D721Med (cell line): ENCODE measurements around the gene OR1F1.
"Not testable (repeated sequence)": the region's sequence is repeated elsewhere in the genome, so short reads cannot be mapped to it uniquely, and the experiment has no call there.

Experiments
- DNase-seq: peaks from one replicate; pipeline ENCODE4 v3.0.0; 2011; ENCODE audit warnings: low spot score; ENCODE audit not compliant: insufficient read length
- FAIRE-seq: peaks from 2 replicates; lab custom pipeline; 2011; peaks lifted over from hg19 to GRCh38; lab: Jason Lieb, UNC
- CTCF ChIP-seq: IDR thresholded peaks from 2 replicates; pipeline ENCODE4 v1.5.1; 2012; ENCODE audit warnings: mild to moderate bottlenecking, control low read depth; ENCODE audit not compliant: insufficient read depth; ENCODE audit errors: missing control alignments

The OR1F1 gene

DNA sequence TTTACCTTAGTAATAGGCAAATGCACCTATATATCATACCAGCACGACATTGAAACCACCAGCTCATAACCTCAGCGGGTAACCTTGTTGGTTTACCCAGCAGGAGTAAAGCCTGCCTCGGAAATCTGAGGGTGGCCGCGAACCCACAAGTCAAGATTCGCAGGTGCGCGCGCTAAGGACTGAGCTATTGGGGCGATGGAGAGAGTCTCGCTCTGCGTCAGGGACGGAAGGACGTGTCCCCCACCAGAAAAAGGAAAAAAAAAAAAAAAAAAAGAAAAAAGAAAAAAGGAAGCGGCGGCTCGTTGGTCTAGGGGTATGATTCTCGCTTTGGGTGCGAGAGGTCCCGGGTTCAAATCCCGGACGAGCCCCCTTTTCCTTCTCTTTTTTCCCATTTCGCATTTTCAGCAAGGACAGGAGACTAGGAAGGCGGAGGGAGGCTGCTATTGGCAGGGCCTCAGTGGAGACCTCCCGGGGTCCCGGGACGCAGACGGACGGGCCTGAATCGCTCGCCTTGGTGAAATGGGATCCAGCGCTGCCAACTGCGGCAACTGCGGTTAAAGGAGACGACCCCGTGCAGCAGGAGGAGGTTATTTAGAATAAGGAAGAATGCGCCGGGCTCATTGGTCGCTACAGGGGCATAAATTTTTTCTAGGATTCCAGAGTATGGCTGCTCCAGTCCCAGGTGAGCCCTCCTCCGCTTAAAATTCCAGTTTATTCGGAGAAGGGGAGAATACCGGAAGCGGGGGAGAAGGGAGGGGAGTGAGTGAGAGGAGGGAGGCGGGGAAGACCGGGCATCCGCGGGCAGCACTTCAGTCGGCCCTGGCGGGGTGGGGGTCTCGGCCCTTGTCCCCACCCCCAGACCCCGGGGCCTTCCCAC lies at the start of gene OR1F1:
Gene OR1F1 (plus strand): TSS at position 407 of the 877 bp plus-strand sequence.
- DNase-seq (no peak), FAIRE-seq (no peak)
- no peak for TF ChIP-seq CTCF

GRCh38 chr16:3138342-3138741 lies 49.7 kb upstream of the OR1F1 start:
- DNase-seq (no peak), FAIRE-seq (no peak)
- no peak for TF ChIP-seq CTCF

GRCh38 chr16:3138823-3139426 lies 49.1 kb upstream of the OR1F1 start:
- FAIRE-seq, result no peak
- DNase-seq, result no peak
- TF ChIP-seq CTCF, result no peak

DNA sequence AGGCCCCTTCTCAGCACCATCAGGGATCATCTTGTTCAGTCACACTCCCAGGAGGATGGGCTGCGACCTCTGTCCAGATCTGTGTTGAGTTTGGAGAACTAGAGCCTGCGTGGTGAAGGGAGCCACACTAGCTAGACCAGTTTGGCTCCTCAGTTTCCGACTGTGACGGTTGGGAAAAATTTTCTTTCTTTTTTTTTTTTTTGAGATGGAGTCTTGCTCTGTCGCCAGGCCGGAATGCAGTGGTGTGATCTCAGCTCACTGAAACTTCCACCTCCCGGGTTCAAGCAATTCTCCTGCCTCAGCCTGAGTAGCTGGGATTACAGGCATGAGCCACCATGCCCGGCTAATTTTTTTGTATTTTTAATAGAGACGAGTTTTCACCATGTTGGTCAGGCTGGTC lies 48.4 kb upstream of the OR1F1 start:
- not testable (repeated sequence) for DNase-seq, FAIRE-seq

DNA sequence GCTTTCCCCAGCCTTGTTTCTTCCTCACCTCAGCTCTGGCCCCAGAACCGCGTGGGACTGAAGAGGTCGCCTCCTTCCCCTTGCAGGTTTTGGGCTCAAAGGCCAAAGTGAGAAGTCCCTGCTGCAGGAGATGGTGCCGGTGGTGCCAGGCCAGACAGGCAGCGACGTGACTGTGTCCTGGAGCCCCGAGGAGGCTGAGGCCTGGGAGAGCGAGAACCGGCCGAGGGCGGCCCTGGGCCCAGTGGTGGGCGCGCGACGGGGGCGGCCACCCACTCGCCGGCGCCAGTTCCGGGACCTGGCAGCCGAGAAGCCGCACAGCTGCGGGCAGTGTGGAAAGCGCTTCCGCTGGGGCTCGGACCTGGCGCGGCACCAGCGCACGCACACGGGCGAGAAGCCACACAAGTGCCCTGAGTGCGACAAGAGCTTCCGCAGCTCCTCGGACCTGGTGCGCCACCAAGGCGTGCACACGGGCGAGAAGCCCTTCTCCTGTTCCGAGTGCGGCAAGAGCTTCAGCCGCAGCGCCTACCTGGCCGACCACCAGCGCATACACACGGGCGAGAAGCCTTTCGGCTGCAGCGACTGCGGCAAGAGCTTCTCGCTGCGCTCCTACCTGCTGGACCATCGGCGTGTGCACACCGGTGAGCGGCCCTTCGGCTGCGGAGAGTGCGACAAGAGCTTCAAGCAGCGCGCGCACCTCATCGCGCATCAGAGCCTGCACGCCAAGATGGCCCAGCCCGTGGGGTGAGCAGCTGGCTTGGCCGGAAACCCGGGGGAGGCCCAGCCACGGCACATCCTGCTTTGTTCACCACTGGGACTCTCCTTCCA lies 47.2 kb upstream of the OR1F1 start:
- TF ChIP-seq CTCF, result no peak
- FAIRE-seq, result no peak
- no peak for DNase-seq

- FAIRE-seq (no peak), DNase-seq (no peak)
- no peak for TF ChIP-seq CTCF
Observed at GRCh38 chr16:3141781-3142311, 46.2 kb upstream of the OR1F1 start.

DNA sequence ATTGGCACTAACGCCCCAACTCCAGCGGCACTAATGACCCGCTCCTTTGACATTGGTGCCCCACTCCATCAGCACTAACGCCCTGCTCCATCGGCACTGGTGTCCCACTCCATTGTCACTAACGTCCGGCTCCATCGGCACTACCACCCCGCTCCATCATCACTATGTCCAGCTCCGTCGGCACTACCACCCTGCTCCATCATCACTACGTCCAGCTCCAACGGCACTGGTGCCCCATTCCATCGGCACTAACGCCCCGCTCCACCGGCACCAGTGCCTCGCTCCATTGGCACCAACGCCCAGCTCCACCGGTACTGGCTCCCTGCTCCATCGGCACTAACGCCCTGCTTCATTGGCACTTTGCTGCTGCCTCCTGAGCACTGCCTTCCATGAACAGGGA lies 45.7 kb upstream of the OR1F1 start:
- no peak for DNase-seq
- no peak for FAIRE-seq
- no peak for TF ChIP-seq CTCF
